HL-60 (cell line): ENCODE data around the gene PCID2.

ENCODE experiments used
- DNase-seq, 2 experiments: peaks; one replicate each; pipeline ENCODE4 v3.0.0-alpha.2; 2010 to 2020; ENCODE audit warnings: low read depth in 1 of 2, low spot score in 1 of 2
- H3K27ac ChIP-seq: fragments of 250-450 bp; sonication (Bioruptor Pico); replicated peaks from 2 replicates; pipeline ENCODE4 v1.5.1; 2020; ENCODE audit warnings: mild to moderate bottlenecking, moderate library complexity
- H3K27me3 ChIP-seq: fragments of 250-450 bp; sonication (Bioruptor Pico); 2 replicates; pipeline ENCODE4 v1.5.1; 2021; ENCODE audit warnings: mild to moderate bottlenecking, moderate library complexity; ENCODE audit not compliant: insufficient read depth, poor library complexity, severe bottlenecking
- H3K4me3 ChIP-seq: replicated peaks from 2 replicates; pipeline ENCODE4 v1.5.1; 2011; ENCODE audit warnings: mild to moderate bottlenecking, control low read depth, low read length; ENCODE audit not compliant: insufficient read depth
- GABPA ChIP-seq: IDR thresholded peaks from 2 replicates; pipeline ENCODE4 v1.6.1; 2012; ENCODE audit warnings: low read depth
- POLR2AphosphoS5 ChIP-seq: IDR thresholded peaks from 2 replicates; pipeline ENCODE4 v1.6.1; 2012; ENCODE audit warnings: low read depth
- SPI1 ChIP-seq: IDR thresholded peaks from 2 replicates; pipeline ENCODE4 v1.6.1; 2012; ENCODE audit warnings: low read depth, mild to moderate bottlenecking, borderline replicate concordance
- TF ChIP-seq, protein P1 (sequence below): IDR thresholded peaks from one replicate; pipeline ENCODE4 v1.5.1; 2011; ENCODE audit warnings: low read length, control low read depth, inconsistent platforms; ENCODE audit not compliant: insufficient read depth
- TF ChIP-seq, protein P2 (sequence below): IDR thresholded peaks from 2 replicates; pipeline ENCODE4 v1.6.1; 2012; ENCODE audit warnings: low read depth; ENCODE audit not compliant: insufficient replicate concordance

PCID2 gene

GRCh38 chr13:113145911-113146598, 62.4 kb downstream of the PCID2 start:
- TF ChIP-seq, protein P1, sequence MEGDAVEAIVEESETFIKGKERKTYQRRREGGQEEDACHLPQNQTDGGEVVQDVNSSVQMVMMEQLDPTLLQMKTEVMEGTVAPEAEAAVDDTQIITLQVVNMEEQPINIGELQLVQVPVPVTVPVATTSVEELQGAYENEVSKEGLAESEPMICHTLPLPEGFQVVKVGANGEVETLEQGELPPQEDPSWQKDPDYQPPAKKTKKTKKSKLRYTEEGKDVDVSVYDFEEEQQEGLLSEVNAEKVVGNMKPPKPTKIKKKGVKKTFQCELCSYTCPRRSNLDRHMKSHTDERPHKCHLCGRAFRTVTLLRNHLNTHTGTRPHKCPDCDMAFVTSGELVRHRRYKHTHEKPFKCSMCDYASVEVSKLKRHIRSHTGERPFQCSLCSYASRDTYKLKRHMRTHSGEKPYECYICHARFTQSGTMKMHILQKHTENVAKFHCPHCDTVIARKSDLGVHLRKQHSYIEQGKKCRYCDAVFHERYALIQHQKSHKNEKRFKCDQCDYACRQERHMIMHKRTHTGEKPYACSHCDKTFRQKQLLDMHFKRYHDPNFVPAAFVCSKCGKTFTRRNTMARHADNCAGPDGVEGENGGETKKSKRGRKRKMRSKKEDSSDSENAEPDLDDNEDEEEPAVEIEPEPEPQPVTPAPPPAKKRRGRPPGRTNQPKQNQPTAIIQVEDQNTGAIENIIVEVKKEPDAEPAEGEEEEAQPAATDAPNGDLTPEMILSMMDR = no peak
- TF ChIP-seq POLR2AphosphoS5 (no peak), GABPA (no peak), SPI1 (no peak)
- TF ChIP-seq, protein P2, sequence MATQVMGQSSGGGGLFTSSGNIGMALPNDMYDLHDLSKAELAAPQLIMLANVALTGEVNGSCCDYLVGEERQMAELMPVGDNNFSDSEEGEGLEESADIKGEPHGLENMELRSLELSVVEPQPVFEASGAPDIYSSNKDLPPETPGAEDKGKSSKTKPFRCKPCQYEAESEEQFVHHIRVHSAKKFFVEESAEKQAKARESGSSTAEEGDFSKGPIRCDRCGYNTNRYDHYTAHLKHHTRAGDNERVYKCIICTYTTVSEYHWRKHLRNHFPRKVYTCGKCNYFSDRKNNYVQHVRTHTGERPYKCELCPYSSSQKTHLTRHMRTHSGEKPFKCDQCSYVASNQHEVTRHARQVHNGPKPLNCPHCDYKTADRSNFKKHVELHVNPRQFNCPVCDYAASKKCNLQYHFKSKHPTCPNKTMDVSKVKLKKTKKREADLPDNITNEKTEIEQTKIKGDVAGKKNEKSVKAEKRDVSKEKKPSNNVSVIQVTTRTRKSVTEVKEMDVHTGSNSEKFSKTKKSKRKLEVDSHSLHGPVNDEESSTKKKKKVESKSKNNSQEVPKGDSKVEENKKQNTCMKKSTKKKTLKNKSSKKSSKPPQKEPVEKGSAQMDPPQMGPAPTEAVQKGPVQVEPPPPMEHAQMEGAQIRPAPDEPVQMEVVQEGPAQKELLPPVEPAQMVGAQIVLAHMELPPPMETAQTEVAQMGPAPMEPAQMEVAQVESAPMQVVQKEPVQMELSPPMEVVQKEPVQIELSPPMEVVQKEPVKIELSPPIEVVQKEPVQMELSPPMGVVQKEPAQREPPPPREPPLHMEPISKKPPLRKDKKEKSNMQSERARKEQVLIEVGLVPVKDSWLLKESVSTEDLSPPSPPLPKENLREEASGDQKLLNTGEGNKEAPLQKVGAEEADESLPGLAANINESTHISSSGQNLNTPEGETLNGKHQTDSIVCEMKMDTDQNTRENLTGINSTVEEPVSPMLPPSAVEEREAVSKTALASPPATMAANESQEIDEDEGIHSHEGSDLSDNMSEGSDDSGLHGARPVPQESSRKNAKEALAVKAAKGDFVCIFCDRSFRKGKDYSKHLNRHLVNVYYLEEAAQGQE = no peak
- Histone ChIP-seq H3K4me3 (no peak overlapping the region), H3K27ac (no peak overlapping the region), H3K27me3 (no peaks in the 10 kb centered on the region)
- no peak for DNase-seq

- Histone ChIP-seq H3K4me3 (no peak overlapping the region), H3K27me3 (no peaks in the 10 kb centered on the region), H3K27ac (no peak overlapping the region)
- TF ChIP-seq, protein P1 = no peak
- no peak for TF ChIP-seq SPI1
- TF ChIP-seq GABPA = no peak
- TF ChIP-seq POLR2AphosphoS5 = no peak
- TF ChIP-seq, protein P2 = no peak
- no peak for DNase-seq
Measured at GRCh38 chr13:113145496-113145895, 63.0 kb downstream of the PCID2 start.

GRCh38 chr13:113144255-113144629, 64.2 kb downstream of the PCID2 start:
- no peak for DNase-seq
- TF ChIP-seq GABPA (no peak), SPI1 (no peak), POLR2AphosphoS5 (no peak)
- TF ChIP-seq, protein P1 = no peak
- TF ChIP-seq, protein P2 = no peak
- H3K27ac ChIP-seq = no peak overlapping the region
- H3K27me3 ChIP-seq = no peaks in the 10 kb centered on the region
- no peak overlapping the region for H3K4me3 ChIP-seq
